22Rv1 (cell line): ENCODE results near the gene SMAD6.

Experiments used
- ZFX ChIP-seq: fragments of 450-650 bp; IDR thresholded peaks from 2 replicates; pipeline ENCODE4 v1.6.1; 2017; ENCODE audit warnings: antibody characterized with exemption, borderline replicate concordance
- TF ChIP-seq, protein P1 (sequence below): fragments of 450-650 bp; IDR thresholded peaks from 2 replicates; pipeline ENCODE4 v1.5.1; 2017; ENCODE audit warnings: mild to moderate bottlenecking

GRCh38 chr15:66775127-66776105, 73.4 kb downstream of the SMAD6 start:
- TF ChIP-seq, protein P1, sequence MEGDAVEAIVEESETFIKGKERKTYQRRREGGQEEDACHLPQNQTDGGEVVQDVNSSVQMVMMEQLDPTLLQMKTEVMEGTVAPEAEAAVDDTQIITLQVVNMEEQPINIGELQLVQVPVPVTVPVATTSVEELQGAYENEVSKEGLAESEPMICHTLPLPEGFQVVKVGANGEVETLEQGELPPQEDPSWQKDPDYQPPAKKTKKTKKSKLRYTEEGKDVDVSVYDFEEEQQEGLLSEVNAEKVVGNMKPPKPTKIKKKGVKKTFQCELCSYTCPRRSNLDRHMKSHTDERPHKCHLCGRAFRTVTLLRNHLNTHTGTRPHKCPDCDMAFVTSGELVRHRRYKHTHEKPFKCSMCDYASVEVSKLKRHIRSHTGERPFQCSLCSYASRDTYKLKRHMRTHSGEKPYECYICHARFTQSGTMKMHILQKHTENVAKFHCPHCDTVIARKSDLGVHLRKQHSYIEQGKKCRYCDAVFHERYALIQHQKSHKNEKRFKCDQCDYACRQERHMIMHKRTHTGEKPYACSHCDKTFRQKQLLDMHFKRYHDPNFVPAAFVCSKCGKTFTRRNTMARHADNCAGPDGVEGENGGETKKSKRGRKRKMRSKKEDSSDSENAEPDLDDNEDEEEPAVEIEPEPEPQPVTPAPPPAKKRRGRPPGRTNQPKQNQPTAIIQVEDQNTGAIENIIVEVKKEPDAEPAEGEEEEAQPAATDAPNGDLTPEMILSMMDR, result no peak
- TF ChIP-seq ZFX, result no peak
